Activated B cell treated with CpG ODN at 0.5 μM for 24 hours (primary cell): Measurements from ENCODE around the gene CTNNBL1. TPM values are rescaled to one million over a fixed set of nuclear protein-coding genes. Genes with fewer than 3 reads are reported as not detected.

Experiments
- ATAC-seq: fragments of 200-7000 bp; cut with Tn5 transposase; one replicate; pipeline ENCODE4 v1.10.0; 2021; ENCODE audit warnings: low read depth, mild to moderate bottlenecking, moderate library complexity
- CTCF ChIA-PET: fragments of 350-600 bp; sonication (Branson Sonifier 250); formaldehyde crosslinking; loops from one replicate; lab custom pipeline; 2021; ENCODE audit warnings: antibody characterized with exemption; lab: Charles Lee
- POLR2A ChIA-PET: fragments of 350-600 bp; sonication (Branson Sonifier 250); formaldehyde crosslinking; loops from one replicate; lab custom pipeline; 2021; ENCODE audit warnings: antibody characterized with exemption; lab: Charles Lee
- DNase-seq: peaks from one replicate; pipeline ENCODE4 v3.0.0; 2022
- H3K27ac Mint-ChIP-seq: one replicate; pipeline ENCODE4 v1.8.0; 2020; ENCODE audit warnings: mixed read lengths
- H3K27me3 Mint-ChIP-seq: one replicate; pipeline ENCODE4 v1.8.0; 2021; ENCODE audit warnings: mixed read lengths
- H3K36me3 Mint-ChIP-seq: one replicate; pipeline ENCODE4 v1.8.0; 2021; ENCODE audit warnings: low read depth, mixed read lengths
- H3K4me1 Mint-ChIP-seq: one replicate; pipeline ENCODE4 v1.8.0; 2021; ENCODE audit warnings: mixed read lengths
- H3K4me3 Mint-ChIP-seq: one replicate; pipeline ENCODE4 v1.8.0; 2020; ENCODE audit warnings: mild to moderate bottlenecking, mixed read lengths
- H3K9me3 Mint-ChIP-seq: one replicate; pipeline ENCODE4 v1.8.0; 2020; ENCODE audit warnings: mixed read lengths
- intact Hi-C: fragments of 100-400 bp; cut with micrococcal nuclease; formaldehyde crosslinking; loops from one replicate; pipeline ENCODE4 v1.15.1; 2024
- total RNA-seq: library from RNA; stranded (reverse); gene quantifications from 2 replicates; pipeline ENCODE4 v1.2.3, GENCODE V29; 2022
- TF ChIP-seq, protein P1 (sequence below): fragments of 200-600 bp; IDR thresholded peaks from one replicate; pipeline ENCODE4 v1.8.0; 2022; ENCODE audit warnings: antibody characterized with exemption, mild to moderate bottlenecking

CTNNBL1 gene
- total RNA-seq, 1 donor from 2014 or later, result 102 TPM

DNA sequence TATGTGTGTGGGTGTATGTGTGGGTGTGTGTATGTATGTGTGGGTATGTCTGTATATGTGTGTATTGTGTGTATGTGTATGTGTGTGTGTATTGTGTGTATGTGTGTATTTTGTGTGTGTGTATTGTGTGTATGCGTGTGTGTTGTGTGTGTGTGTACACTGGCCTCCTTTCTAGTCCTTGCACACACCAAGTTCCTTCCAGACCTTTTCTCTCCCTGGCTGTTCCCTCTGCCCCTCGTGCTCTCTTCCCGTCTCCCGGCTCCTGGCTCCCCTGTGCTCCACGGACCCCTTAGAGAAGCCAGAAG lies 220.5 kb downstream of the CTNNBL1 start:
- intact Hi-C loops, result no loop called here
- ChIA-PET CTCF (interaction anchor here (0.8 kb wide), 1 partner anchor 144 kb away, joined by 3 read pairs; no protein-coding TSS in a partner anchor), POLR2A (no interaction called here)
- TF ChIP-seq, protein P1, sequence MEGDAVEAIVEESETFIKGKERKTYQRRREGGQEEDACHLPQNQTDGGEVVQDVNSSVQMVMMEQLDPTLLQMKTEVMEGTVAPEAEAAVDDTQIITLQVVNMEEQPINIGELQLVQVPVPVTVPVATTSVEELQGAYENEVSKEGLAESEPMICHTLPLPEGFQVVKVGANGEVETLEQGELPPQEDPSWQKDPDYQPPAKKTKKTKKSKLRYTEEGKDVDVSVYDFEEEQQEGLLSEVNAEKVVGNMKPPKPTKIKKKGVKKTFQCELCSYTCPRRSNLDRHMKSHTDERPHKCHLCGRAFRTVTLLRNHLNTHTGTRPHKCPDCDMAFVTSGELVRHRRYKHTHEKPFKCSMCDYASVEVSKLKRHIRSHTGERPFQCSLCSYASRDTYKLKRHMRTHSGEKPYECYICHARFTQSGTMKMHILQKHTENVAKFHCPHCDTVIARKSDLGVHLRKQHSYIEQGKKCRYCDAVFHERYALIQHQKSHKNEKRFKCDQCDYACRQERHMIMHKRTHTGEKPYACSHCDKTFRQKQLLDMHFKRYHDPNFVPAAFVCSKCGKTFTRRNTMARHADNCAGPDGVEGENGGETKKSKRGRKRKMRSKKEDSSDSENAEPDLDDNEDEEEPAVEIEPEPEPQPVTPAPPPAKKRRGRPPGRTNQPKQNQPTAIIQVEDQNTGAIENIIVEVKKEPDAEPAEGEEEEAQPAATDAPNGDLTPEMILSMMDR, result no peak
- DNase-seq (no peak), ATAC-seq (no peak)
- no peaks in the 10 kb centered on the region for H3K36me3 Mint-ChIP-seq
- peak overlapping the region; percentile 71 for H3K4me3 Mint-ChIP-seq
- H3K9me3 Mint-ChIP-seq, result no peaks in the 10 kb centered on the region
- no peak overlapping the region for H3K27ac Mint-ChIP-seq
- H3K4me1 Mint-ChIP-seq, result peaks cover 19% of the 10 kb centered on the region
- H3K27me3 Mint-ChIP-seq, result peaks cover 46% of the 10 kb centered on the region

DNA sequence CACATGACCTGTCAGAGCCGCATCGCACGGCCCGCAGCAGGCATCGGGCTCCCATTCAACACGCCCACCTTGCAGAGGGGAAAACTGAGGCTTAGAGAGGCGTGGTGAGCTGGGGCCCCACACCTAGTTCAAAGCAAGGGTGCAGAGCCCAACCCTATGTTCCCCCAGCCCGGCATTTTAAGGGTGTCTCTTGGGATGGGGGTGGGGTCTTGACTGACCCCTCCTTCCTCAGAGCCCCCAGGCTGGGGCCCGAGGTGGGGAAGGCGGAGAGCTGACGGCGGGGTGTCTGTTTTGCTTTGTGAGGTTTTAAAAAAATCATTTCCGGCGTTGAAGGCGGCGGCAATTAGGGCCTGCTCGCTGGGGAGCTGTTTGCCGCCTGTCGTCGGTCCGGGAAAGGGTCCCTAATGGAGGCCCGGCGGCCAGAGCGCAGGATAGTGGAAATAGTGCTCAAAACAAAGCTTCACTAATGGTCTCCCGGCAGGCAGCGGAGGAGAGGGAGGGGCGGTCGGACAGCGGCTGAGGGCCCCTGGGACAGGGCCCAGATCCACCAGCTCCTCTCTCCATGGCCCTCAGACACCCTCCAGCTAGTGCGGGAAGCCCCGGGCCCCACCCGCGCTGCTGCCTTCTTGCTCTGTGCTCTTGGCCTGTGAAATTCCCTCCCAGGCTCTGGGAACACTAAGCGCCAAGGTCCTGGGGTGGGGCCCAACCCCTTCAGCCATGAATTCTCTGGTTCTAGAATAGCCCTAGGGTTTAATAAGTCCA lies 221.0 kb downstream of the CTNNBL1 start:
- DNase-seq (peak; percentile 26), ATAC-seq (peak; percentile 21)
- Mint-ChIP-seq H3K4me3 (peak overlapping the region; percentile 71), H3K27me3 (peaks cover 46% of the 10 kb centered on the region), H3K27ac (no peak overlapping the region), H3K36me3 (no peaks in the 10 kb centered on the region), H3K9me3 (no peaks in the 10 kb centered on the region), H3K4me1 (peaks cover 19% of the 10 kb centered on the region)
- POLR2A ChIA-PET, result interaction anchor here (0.7 kb wide), 1 partner anchor 110 kb away, joined by 4 read pairs; no protein-coding TSS in a partner anchor
- intact Hi-C loops, result no loop called here
- TF ChIP-seq, protein P1, result no peak
- CTCF ChIA-PET, result interaction anchor here (0.8 to 1.6 kb wide), 2 partner anchors 77 to 143 kb away, joined by 3 to 4 read pairs; no protein-coding TSS in a partner anchor

DNA sequence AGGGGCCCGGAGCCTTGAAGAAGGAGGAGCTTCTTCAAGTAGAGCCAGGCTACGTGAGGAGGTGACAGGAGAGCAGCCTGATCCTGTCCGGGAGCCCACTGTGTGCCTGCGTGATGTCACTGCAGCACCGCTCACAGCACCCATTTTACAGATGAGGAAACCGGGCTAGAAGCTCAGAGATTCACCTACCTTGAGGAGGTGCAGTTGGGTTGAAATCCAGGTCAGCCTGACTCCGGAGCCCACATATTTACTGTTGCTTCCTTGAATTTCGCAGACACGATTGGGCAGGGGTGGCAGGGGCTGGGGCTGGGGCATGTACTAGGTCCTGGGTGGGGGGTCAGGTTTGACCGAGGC lies 221.6 kb downstream of the CTNNBL1 start:
- TF ChIP-seq, protein P1, result no peak
- ATAC-seq, result no peak
- Mint-ChIP-seq H3K4me1 (peaks cover 19% of the 10 kb centered on the region), H3K27ac (no peak overlapping the region), H3K4me3 (no peak overlapping the region), H3K36me3 (no peaks in the 10 kb centered on the region), H3K9me3 (no peaks in the 10 kb centered on the region), H3K27me3 (peaks cover 46% of the 10 kb centered on the region)
- intact Hi-C loops, result no loop called here
- DNase-seq, result no peak
- ChIA-PET POLR2A (interaction anchor here (0.7 kb wide), 1 partner anchor 111 kb away, joined by 4 read pairs; no protein-coding TSS in a partner anchor), CTCF (interaction anchor here (0.8 to 1.6 kb wide), 2 partner anchors 77 to 143 kb away, joined by 3 to 4 read pairs; no protein-coding TSS in a partner anchor)

DNA sequence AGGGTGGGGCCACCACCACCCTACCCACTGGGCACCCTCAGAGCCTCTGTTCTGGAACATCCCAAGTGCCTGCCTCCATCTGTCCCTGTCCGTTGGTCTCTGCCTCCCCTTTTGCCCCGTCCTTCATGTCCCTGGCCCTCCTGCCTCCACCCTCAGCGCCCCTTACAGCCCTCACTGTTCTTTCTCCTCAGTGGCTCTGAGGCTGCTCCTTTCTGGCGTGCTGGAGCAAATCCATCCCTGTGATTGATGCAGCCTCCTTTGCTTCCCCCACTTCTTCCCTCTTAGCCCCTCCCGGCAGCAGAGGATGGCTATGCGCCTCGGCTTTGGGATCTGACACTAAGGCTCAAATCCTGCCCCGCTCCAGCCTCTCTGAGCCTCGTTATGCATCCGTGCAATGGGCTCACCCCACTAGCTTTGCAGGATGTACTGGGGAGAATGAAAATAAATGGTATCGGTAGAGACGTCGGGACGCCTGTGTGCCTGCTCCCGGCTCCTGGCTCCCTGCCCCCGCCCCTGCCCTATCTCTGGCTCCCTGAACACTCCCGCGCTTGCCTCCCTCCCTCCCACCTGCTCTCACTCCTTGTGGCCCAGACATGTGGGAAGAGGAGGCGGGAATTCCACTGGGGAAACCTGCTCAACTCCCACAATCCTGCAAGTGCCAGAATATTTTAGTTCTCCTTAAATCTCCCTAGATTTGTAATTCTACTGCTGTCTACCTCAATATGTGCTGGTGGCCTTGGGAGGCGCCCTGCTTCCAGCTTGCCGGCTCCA lies 222.2 kb downstream of the CTNNBL1 start:
- ChIA-PET POLR2A (no interaction called here), CTCF (interaction anchor here (1.6 kb wide), 1 partner anchor 76 kb away, joined by 4 read pairs; no protein-coding TSS in a partner anchor)
- H3K4me1 Mint-ChIP-seq, result peaks cover 22% of the 10 kb centered on the region
- TF ChIP-seq, protein P1, result no peak
- ATAC-seq (no peak), DNase-seq (no peak)
- H3K27me3 Mint-ChIP-seq, result peaks cover 46% of the 10 kb centered on the region
- H3K9me3 Mint-ChIP-seq, result no peaks in the 10 kb centered on the region
- H3K4me3 Mint-ChIP-seq, result no peak overlapping the region
- intact Hi-C loops, result no loop called here
- no peaks in the 10 kb centered on the region for H3K36me3 Mint-ChIP-seq
- no peak overlapping the region for H3K27ac Mint-ChIP-seq

DNA sequence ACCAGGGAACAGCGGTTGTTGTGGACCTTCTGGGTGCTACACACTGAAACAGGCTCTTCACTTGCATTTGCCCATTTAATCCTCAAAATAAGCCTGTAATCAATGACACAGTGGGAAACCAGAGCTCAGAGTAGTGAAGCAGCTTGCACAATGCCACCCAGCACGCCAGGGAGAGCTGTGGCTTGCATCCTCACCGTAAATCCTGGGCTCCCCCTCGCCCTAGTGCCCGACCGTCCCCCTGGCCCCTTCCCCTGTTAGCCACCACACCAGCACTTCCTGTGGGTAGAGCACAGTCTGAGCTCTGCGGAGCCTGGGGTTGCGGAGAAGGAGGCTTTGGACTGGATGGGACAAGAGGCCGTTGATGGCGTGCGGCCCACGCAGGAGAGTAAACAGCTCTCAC lies 223.6 kb downstream of the CTNNBL1 start:
- H3K27ac Mint-ChIP-seq, result no peak overlapping the region
- H3K4me1 Mint-ChIP-seq, result peaks cover 25% of the 10 kb centered on the region
- TF ChIP-seq, protein P1, result no peak
- no peaks in the 10 kb centered on the region for H3K36me3 Mint-ChIP-seq
- H3K4me3 Mint-ChIP-seq, result no peak overlapping the region
- H3K27me3 Mint-ChIP-seq, result peaks cover 36% of the 10 kb centered on the region
- DNase-seq (no peak), ATAC-seq (no peak)
- ChIA-PET POLR2A (no interaction called here), CTCF (no interaction called here)
- H3K9me3 Mint-ChIP-seq, result no peaks in the 10 kb centered on the region
- intact Hi-C loops, result no loop called here
